Activated naive CD4-positive, alpha-beta T cell treated with anti-CD3 and anti-CD28 coated beads, Interleukin-2, amount 50 U/mL, for 24 hours (primary cell): ENCODE data around the gene PDGFRB.
"Not testable (repeated sequence)": the region's sequence is repeated elsewhere in the genome, so short reads cannot be mapped to it uniquely, and the experiment has no call there.

Source experiments
- H3K27ac Mint-ChIP-seq: one replicate; pipeline ENCODE4 v1.8.0; 2021; ENCODE audit warnings: mild to moderate bottlenecking, mixed read lengths
- H3K27me3 Mint-ChIP-seq: one replicate; pipeline ENCODE4 v1.8.0; 2021; ENCODE audit warnings: mixed read lengths
- H3K36me3 Mint-ChIP-seq: one replicate; pipeline ENCODE4 v1.8.0; 2021; ENCODE audit warnings: mixed read lengths
- H3K4me1 Mint-ChIP-seq: one replicate; pipeline ENCODE4 v1.8.0; 2021; ENCODE audit warnings: mixed read lengths
- H3K4me3 Mint-ChIP-seq: one replicate; pipeline ENCODE4 v1.8.0; 2021; ENCODE audit warnings: mild to moderate bottlenecking, mixed read lengths
- H3K9me3 Mint-ChIP-seq: one replicate; pipeline ENCODE4 v1.8.0; 2021; ENCODE audit warnings: mixed read lengths

PDGFRB gene

DNA sequence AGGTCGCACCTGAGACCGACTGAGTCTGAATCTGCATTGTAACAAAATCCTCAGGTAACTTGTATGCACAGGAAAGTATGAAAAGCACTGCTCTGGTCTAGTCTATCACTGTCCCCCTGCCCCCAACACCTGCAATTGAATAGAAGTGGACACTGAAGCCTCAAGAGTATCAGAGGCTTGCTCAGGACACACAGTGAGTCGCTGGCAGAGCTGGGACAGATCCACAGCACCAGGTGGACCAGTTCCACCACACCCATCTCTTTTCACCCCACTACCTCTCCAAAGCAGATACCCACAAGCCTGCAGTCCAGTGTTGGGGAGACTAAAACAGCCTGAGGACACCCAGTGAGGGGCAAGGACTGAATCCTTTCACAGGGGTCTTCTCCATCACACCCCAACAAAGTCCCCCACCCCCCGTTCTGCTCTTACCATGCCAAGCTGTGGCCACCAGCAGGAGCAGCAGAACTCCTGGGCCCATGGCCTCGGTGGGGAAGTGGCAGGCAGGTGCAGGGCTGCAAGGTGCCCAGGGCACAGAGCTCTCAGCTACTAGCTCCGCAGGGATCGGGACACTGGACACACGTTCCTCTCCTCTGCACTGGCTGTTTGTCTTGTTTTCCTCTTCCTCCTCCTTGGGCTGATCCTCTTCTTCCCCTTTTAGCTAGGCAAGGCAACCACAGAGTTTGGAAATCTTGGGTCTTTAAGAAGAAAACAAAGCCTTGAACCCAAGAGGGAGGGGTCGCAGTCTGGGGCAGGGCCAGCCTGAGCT lies 69.5 kb downstream of the PDGFRB start, which contains the start of gene CSF1R:
CSF1R (minus strand) TSS at position 605 of the 766 bp plus-strand sequence; CDS start at position 478, 127 bp downstream.
- H3K27me3 Mint-ChIP-seq: peaks cover 34% of the 10 kb centered on the region
- H3K27ac Mint-ChIP-seq: no peak within 1 kb of the TSS
- no peaks in the 10 kb centered on the region for H3K9me3 Mint-ChIP-seq
- H3K4me1 Mint-ChIP-seq: no peaks in the 10 kb centered on the region
- H3K36me3 Mint-ChIP-seq: no peaks in the 10 kb centered on the region
- no peak within 1 kb of the TSS for H3K4me3 Mint-ChIP-seq

DNA sequence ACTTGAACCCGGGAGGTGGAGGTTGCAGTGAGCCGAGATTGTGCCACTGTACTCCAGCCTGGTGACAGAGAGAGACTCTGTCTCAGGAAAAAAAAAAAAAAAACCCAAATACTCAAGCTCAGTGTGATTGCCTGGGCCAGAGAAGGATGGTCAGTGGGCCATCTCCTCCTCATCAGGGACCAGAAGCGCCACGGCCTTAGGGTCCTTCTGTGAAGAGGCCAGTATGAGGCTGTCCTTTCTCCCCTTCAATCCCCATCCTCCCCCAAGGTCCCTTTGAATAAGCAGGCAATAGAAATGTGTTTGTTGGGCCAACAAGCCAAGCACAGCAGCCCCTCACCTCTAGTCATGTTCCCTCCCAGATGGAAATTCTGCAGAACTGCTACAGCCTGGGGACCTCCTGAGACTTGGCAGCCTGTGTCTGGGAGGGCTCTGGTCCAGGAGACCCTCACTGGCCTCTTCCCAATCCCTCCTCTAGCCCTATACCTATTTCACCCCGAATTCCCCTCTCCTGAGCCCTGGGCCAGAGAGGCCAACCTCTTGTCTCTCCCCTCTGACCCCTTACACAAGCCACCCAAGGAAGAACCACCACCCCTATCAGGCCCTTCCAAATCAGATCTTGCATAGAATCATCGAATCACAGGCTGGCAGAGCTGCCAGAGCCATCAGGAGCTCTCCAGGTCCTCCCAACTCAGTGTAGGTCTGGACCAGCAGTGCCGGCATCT lies 70.3 kb downstream of the PDGFRB start:
- peaks cover 33% of the 10 kb centered on the region for H3K27me3 Mint-ChIP-seq
- H3K36me3 Mint-ChIP-seq: no peaks in the 10 kb centered on the region
- H3K4me3 Mint-ChIP-seq: no peak overlapping the region
- H3K4me1 Mint-ChIP-seq: no peaks in the 10 kb centered on the region
- no peaks in the 10 kb centered on the region for H3K9me3 Mint-ChIP-seq
- no peak overlapping the region for H3K27ac Mint-ChIP-seq

DNA sequence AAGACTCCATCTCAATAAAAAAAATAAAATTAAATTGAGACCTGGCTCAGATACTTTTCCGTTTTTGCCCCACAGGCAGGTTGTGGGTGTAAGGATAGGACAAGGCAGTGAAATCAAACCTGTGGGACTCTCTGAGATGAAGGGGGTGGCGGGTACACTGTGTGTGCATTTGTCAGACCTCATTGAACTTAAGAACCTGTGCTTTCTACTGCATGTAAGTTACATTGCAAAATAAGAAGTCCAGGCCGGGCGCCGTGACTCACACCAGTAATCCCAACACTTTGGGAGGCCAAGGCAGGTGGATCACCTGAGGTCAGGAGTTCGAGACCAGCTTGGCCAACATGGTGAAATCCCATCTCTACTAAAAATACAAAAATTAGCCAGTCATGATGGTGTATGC lies 70.9 kb downstream of the PDGFRB start:
- not testable (repeated sequence) for H3K36me3 Mint-ChIP-seq, H3K4me3 Mint-ChIP-seq, H3K9me3 Mint-ChIP-seq, H3K4me1 Mint-ChIP-seq, H3K27ac Mint-ChIP-seq
- H3K27me3 Mint-ChIP-seq: peaks cover 33% of the 10 kb centered on the region

DNA sequence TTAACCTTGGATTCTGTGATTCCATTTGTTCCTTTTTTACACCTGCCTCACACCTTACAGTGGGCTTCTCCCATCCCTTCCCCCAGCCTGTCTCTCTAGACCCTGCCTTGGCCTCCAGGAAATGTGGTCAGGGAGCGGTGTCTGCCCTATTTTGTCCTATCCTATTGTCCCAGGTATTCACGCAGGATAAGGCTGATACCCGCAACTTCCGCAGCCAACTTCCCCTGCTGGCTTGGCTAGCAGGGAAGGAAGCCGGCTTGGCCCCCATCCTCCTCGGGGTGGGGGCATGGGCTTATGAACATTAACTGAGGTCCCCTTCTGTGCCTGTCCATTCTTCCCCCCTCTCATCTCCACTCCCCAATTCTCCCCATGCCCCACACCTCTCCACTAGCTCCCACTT lies 72.8 kb downstream of the PDGFRB start:
- peaks cover 29% of the 10 kb centered on the region for H3K27me3 Mint-ChIP-seq
- H3K9me3 Mint-ChIP-seq: no peaks in the 10 kb centered on the region
- H3K4me3 Mint-ChIP-seq: no peak overlapping the region
- no peaks in the 10 kb centered on the region for H3K36me3 Mint-ChIP-seq
- no peak overlapping the region for H3K27ac Mint-ChIP-seq
- H3K4me1 Mint-ChIP-seq: no peaks in the 10 kb centered on the region

DNA sequence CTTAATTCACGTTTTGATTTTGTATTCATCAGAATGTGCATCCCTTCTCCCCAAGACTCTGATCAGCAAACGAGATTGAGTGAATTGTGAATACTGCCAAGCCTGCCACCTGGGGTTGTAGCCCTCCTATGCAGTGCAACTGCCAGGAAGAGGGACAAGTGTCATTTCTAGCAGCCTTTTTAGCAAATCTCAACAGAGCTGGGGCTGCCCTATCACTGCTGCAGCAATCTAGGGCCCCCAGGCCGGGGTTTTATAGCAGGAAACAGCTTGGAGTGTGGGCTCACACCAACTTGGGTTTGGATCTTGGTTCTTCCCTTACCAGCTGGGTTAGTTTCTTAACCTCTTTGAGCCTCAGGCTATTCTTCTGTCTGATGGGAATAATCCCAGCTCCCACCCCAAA lies 73.3 kb downstream of the PDGFRB start:
- peaks cover 28% of the 10 kb centered on the region for H3K27me3 Mint-ChIP-seq
- no peaks in the 10 kb centered on the region for H3K36me3 Mint-ChIP-seq
- no peak overlapping the region for H3K27ac Mint-ChIP-seq
- H3K4me1 Mint-ChIP-seq: no peaks in the 10 kb centered on the region
- H3K9me3 Mint-ChIP-seq: no peaks in the 10 kb centered on the region
- H3K4me3 Mint-ChIP-seq: no peak overlapping the region

DNA sequence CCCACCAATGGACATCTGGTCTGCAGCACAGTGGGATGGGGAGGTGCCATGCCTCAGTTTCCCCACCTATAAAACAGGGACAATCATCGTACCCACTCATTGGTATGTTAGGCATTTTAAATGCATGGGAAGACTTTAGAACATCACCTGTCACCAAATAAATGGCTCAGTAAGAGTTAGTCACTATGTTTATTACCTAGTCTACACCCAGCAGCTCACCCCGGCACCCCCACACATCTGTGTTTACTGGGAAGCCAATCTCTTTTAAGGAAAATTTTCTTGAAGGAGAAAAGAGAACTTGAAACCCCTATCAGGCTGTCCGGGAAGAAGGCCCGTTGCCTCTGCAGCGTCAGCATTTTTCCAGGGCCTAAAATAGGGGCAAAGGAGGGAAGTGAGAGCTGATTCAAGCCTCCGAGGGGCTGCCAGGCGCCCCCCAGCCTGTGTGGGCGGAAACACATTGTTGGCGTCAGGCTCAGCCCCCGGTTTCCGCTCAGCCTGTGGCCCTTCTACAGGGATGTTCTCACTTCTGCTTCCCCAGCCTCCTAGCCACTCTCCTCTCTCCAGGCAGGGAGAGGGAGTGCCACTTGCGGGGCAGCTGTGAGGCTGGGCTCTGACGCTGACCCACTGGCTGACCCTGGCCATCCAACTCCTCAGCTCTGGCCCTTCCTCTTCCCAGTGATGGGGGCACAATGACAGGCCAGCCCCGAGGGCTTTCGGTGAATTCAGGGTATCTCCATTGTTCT lies 73.9 kb downstream of the PDGFRB start:
- no peaks in the 10 kb centered on the region for H3K9me3 Mint-ChIP-seq
- H3K36me3 Mint-ChIP-seq: no peaks in the 10 kb centered on the region
- no peak overlapping the region for H3K4me3 Mint-ChIP-seq
- no peak overlapping the region for H3K27ac Mint-ChIP-seq
- peaks cover 24% of the 10 kb centered on the region for H3K27me3 Mint-ChIP-seq
- H3K4me1 Mint-ChIP-seq: no peaks in the 10 kb centered on the region

DNA sequence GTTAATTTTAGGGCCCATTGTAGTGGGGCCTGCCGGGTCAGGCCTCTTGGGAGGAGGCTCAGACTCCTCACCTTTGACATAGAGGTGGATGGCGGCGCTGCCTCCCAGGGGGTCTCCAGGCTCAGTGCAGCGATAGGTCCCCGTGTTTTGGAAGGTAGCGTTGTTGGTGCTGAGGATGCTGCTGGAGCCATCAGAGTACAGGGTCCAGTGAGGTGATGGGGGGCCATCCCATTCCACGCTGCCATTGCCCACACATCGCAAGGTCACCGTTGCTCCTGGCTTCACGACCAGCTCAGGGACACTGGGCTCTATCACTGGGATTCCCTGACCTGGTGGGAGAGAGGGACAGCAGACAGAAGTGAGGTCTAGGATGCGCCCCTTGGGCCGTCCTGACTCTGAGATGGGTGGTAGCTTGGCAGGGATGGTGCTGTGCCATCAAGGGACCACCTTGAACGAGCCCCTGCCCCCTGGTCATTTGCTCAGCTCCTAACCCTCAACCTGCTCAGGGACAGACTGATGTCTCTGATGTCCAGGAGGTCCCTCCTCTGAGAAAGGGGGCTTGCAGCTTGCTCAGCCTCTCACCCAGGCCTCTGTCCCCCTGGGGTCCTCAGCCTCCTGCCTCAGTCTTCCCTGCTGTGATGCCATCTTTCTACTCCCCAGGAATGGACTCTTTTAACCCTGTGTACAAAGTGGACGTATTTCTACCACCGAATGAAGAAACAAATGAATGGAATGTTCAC lies 74.8 kb downstream of the PDGFRB start:
- Mint-ChIP-seq H3K27ac (no peak overlapping the region), H3K9me3 (no peaks in the 10 kb centered on the region), H3K27me3 (peaks cover 24% of the 10 kb centered on the region), H3K36me3 (no peaks in the 10 kb centered on the region), H3K4me1 (no peaks in the 10 kb centered on the region), H3K4me3 (no peak overlapping the region)

DNA sequence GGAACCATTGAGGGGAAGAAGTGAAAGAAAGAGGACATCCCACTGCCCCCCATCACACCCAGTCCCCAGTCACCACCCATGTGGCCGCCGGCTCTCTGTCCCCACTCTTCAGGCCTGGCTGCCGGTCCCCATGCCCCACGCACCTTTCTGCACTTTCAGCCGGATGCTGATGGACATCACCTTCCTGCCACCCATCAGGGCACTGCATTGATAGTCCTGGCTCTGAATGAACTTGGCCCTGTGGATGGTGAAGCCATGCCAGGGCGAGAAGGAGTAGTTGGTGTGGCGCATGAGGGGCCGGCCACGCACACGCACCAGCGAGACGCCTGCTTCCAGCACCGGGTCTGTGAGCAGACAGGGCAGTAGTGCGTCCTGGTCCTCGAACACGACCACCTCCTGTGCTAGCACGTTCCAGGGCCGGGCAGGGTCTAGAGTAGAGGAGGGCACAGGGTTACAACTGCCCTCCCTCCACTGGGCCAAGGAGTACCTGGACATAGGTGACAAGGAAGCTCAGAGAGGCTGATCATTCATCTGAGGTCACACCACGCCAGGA lies 75.7 kb downstream of the PDGFRB start:
- no peak overlapping the region for H3K27ac Mint-ChIP-seq
- H3K27me3 Mint-ChIP-seq: peaks cover 20% of the 10 kb centered on the region
- no peaks in the 10 kb centered on the region for H3K9me3 Mint-ChIP-seq
- H3K36me3 Mint-ChIP-seq: no peaks in the 10 kb centered on the region
- no peaks in the 10 kb centered on the region for H3K4me1 Mint-ChIP-seq
- H3K4me3 Mint-ChIP-seq: no peak overlapping the region

DNA sequence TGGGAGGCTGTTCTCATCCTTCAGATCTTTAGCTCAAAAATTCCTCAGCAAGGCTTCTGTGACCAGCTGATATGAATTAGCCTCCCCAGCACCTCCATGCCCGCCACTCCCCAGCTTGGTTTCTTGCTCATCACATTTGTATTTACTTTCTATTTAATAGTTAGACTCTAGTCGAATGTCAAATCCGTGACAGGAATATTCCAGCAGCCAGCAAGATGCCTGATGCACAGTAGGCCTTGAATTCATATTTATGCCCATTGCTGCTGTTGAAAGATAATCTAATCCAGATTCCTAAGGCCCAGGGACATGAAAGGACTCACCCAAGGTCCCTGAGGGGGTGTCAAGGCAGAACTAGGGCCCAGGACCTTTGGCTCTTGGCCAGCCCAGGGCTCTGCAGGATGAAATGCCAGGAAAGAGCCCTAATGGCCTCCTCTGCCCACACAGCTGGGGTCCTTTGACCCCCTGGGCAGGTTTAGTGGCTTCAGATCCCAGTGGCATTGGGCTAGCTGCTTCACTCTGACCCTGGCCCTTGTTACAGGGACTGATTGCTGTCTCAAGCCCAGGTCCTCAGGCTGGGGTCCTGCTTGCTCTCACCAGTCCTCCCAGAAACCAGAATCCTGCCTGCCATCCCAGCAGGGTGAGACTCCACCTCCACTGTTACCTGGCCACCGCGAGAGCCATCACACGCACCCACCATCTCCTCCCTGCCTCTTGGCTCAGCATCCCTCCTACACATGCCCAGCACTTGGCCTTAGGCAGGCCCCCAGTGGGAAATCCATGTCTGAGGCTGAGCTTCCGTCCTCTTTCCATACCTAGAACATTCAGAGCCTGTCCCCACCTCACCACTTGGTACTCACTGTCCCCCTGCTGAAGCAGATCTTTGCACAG lies 76.6 kb downstream of the PDGFRB start:
- Mint-ChIP-seq H3K4me3 (no peak overlapping the region), H3K27me3 (peaks cover 20% of the 10 kb centered on the region), H3K27ac (no peak overlapping the region), H3K36me3 (no peaks in the 10 kb centered on the region), H3K4me1 (no peaks in the 10 kb centered on the region), H3K9me3 (no peaks in the 10 kb centered on the region)

DNA sequence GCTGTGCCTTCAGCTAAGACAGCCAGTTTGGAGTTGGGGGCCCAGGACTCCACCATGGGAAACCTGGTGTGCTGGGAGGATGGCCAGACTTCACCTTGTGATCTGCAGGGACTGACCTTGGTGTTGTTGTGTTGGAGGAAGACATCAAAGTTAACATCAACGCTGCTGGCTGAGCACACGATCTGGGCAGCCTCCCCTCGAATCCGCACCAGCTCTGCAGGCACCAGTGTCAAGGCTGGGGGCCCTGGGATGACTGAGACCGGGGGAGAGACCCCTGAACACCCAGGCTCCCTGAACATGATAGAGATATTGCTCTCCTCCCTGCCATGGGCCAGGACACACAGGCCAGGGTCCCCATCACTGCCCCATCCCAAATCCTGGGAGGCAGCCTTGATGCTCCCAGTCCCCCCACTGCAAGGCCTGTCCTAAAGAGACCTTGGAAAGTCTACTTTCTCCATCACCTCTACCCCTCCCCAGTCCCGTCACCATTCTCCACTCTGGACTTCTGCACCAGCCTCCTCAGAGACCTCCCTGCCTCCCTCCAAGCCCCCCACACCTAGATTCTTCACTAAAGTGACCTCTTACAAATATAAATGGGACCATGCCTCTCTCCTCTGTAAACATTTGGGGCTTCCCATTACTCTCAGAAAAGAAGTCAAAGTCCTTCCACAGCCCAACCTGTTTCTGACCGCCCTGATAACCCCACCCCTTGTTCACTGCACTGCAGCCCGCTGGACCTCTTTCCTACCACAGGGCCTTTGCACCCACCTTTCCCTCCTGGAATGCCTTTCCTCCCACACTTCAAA lies 77.4 kb downstream of the PDGFRB start:
- no peak overlapping the region for H3K27ac Mint-ChIP-seq
- no peaks in the 10 kb centered on the region for H3K4me1 Mint-ChIP-seq
- H3K4me3 Mint-ChIP-seq: no peak overlapping the region

DNA sequence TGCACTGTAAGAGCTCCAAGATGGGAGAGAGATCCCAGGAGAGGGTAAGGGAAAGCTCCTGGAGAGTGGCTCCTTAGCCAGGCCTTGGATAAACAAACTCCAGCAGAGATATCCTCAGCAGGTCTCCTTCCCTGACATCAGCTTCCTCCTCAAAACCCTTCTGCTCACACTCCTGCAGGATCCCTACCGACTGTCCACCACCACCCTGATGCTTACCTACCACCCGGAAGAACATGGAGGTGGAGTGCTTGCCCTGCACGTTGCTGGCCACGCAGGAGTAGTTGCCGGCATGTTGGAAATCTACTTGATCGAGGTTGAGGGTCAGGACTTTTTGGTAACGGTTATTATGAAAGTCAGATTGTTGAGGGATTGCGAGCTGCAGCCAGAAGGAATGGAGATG lies 78.6 kb downstream of the PDGFRB start:
- Mint-ChIP-seq H3K27ac (no peak overlapping the region), H3K36me3 (no peaks in the 10 kb centered on the region), H3K4me3 (no peak overlapping the region), H3K27me3 (peaks cover 7% of the 10 kb centered on the region), H3K4me1 (no peaks in the 10 kb centered on the region), H3K9me3 (no peaks in the 10 kb centered on the region)

More for the DNA sequence above, 77.4 kb downstream of the PDGFRB start:
- no peaks in the 10 kb centered on the region for H3K9me3 Mint-ChIP-seq
- no peaks in the 10 kb centered on the region for H3K36me3 Mint-ChIP-seq
- peaks cover 13% of the 10 kb centered on the region for H3K27me3 Mint-ChIP-seq

DNA sequence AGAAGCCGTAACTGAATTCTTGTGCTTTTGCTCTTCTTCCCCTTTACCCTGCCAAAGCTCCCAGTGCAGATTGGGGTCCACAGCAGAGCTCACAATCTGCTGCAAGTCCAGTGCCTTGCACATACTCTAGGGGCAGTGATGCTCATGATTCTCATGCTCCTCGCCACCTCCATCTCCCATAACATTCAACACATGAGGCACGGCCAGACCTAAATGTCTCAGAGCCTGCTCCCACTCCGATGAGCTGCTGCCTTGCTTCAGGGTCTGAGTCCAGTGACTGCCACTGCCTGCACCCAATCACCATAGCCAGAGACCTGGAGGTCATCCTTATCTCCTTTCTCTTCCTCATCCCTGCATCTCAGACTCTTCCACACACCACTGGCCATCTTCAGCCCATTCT lies 79.8 kb downstream of the PDGFRB start:
- no peak overlapping the region for H3K4me3 Mint-ChIP-seq
- H3K27me3 Mint-ChIP-seq: peaks cover 2% of the 10 kb centered on the region
- no peaks in the 10 kb centered on the region for H3K36me3 Mint-ChIP-seq
- no peaks in the 10 kb centered on the region for H3K9me3 Mint-ChIP-seq
- H3K27ac Mint-ChIP-seq: no peak overlapping the region
- no peaks in the 10 kb centered on the region for H3K4me1 Mint-ChIP-seq

DNA sequence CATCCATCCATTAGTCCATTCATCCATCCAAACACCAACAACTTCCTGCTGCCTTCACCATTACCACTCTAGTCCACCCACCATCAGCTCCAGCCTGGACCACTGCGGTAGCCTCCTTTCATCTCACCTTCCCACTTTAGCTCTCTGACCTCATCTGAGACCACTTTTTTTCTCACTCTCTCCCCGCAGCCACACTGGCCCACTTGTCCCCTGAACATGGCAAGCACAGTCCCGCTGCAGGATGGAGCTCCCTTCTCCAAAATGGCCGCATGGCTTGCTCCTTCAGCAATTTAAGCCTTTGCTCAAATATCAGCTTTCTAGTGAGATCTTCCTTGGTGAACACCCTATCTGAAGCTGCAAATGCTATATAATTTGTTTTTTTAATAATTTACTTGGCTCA lies 80.4 kb downstream of the PDGFRB start:
- no peak overlapping the region for H3K27ac Mint-ChIP-seq
- H3K4me1 Mint-ChIP-seq: no peaks in the 10 kb centered on the region
- no peaks in the 10 kb centered on the region for H3K36me3 Mint-ChIP-seq
- H3K4me3 Mint-ChIP-seq: no peak overlapping the region
- H3K9me3 Mint-ChIP-seq: no peaks in the 10 kb centered on the region
- peaks cover 2% of the 10 kb centered on the region for H3K27me3 Mint-ChIP-seq

DNA sequence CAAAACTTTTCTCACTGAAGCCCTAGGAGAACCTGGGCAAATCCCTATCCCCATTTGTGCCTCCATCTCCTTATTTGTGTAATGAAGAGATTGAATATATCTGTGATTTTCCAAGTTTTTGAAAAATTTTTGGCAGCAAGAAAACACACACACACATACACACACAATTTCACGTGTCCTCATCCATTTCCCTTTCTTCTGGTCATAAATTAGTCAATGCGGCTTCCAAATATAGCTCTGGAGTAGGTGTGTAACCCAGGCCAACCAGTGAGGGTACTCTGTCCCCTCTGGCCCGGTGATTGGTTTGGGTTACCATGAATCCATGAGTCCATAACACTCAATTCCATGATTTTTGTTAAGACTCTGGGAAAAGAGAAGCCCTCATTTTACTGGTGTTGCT lies 82.0 kb downstream of the PDGFRB start:
- Mint-ChIP-seq H3K27me3 (peaks cover 1% of the 10 kb centered on the region), H3K27ac (no peak overlapping the region), H3K36me3 (no peaks in the 10 kb centered on the region), H3K9me3 (no peaks in the 10 kb centered on the region), H3K4me1 (no peaks in the 10 kb centered on the region), H3K4me3 (no peak overlapping the region)
